CD1c-positive myeloid dendritic cell (primary cell): ENCODE measurements around the gene ATF6.

Experiments
- DNase-seq: peaks from one replicate; pipeline ENCODE4 v3.0.0-alpha.2; 2016; ENCODE audit errors: extremely low spot score

Gene ATF6

DNA sequence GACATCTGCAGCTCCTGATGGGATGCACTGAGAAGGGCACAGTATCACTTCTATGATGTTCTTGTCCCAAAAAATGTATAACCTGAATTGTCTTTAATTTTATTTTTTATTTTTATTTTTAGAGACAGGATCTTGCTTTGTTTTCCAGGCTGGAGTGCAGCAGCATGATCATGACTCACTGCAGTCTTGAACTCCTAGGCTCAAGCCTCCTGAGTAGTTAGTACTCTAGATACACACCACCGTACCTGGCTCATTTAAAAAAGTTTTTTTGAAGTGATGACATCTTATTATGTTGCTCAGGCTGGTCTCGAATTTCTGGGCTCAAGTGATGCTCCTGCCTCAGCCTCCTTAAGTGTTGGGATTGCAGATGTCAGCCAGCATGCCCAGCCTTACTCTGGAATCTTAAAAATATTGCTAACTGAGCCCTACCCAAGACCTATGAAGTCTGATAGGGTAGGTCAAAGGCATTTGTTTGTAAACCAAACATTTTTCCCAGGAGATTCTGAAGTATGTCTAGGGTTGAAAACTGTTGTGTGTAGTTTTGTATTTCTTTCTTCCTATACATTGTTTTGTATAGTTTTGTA is 68.9 kb downstream of the ATF6 start:
- no peak for DNase-seq

DNA sequence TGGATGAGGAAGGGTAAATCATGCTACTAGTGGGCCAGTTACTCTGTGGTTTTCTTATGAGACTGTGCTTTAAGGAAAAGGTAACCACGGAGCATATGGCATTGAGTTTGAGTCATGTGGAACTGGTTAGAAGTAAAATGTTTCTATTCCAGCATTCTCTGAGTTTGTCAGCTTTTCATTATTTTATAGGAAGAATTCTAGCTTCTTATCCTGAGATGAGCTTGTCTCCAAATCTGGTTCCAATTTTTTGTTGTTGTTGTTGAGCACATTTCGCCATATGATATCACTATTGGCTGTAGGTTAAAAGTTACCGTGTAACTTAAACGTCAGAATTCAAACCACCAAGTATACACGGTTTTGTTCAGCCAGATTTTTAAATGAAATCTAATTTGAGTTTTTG is 69.9 kb downstream of the ATF6 start:
- DNase-seq: no peak

DNA sequence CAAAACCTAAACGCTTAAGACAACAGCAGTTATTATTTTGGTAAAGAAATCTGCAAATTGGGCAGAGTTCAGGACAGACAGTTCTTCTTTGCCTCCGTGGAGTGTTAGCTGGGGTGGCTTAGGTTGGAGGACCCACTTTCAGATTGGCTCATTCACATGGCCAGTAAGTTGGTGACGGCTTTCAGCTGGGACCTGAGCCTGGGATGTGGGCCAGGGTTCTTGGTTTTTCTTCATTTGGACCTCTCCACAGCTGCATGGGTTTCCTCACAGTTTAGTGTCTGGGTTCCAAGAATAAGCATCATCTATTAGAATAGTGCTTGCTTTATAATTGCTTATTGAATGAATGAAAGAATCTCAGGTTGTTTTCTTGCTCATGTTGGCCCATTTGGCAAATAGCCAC is 72.2 kb downstream of the ATF6 start:
- no peak for DNase-seq

DNA sequence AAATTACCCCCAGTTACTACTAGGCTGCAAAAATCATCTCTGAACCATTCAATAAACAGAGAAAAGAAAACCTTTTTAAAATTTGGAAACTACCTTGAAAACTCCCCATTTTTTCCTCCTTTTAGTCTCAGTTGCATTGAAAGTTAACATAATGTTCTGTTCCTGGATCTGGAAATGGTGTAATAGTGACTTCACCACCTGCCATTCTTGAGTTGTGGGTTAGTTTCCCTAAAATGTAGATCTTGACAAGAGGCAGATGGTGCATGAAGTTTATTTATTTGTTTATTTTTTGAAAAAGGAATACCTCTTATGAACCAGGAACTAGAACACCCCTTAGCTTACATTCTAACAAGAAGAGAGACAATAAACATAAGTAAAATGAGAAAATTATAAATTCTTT is 72.8 kb downstream of the ATF6 start:
- DNase-seq: no peak

DNA sequence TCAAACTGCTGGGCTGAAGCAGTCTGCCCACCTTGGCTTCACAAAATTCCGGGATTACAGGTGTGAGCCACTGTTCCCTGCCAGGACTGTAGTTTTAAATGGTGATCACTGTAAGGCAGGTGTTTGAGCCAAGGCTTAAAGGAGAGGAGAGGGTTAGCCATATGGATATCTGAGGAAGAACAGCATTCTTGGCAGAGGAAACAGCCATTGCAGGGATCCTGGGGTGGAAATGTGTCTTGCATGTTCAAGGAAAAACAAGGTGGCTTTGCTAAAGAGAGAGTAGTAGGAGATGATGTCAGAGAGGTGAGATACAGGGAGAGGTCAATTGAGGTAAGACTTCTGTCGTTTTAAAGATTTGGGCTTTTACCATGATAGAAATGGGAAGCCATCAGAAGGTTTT is 73.5 kb downstream of the ATF6 start:
- DNase-seq: no peak

DNA sequence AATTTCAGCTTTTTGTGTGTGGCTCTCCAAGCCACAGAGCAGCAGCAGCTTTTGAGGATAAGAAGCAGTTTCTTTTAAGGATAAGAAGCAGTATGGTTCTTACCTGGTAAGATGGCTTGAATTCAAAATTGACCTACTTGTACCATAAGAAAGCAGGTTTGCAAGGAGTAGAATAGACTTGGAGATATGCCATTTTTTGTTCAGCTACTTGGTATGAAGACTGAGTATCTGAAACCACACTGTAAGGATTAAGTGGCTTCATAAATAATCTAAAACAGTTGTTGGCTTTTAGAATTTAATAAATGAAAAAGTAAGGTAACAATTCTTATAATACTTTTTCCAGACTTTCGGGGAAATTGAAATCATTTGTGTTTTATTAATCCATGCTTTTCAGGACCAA is 74.2 kb downstream of the ATF6 start:
- DNase-seq: no peak

DNA sequence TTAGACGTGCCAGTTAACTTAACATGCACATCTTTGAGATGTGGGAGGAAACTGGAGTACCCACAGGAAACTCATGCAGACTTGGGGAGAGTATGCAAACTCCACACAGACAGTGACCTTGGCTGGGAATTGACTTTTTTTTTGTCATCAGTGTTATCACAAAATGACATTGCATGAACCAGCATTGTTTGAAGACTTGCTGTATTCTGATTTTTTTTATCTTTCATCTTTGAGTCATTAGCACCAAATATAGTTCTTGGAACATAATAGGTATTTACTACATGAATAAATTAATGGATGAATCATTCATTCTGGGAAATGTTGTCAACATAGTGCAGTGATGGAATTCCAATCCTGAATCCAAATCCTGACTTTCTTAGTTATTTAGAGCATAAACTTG is 77.0 kb downstream of the ATF6 start:
- no peak for DNase-seq

DNA sequence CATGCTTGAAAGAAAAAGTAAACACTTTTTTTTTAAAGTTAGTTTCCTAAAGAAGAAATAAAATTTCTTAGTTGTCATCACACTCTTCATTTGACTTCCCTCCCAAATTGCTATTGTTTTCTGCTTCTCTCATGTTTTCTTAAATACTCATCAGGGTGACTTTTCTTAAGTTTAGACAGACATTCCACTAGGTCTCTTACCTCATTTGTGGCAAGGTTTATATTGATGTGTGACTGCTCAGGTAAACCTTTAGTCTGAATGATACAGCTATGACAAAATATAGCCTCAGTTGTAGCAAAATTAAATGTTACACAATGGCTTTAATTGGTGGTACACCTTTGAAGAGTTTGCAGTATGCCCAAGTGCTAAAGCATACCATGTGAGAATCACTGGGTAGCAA is 78.6 kb downstream of the ATF6 start:
- DNase-seq: no peak

DNA sequence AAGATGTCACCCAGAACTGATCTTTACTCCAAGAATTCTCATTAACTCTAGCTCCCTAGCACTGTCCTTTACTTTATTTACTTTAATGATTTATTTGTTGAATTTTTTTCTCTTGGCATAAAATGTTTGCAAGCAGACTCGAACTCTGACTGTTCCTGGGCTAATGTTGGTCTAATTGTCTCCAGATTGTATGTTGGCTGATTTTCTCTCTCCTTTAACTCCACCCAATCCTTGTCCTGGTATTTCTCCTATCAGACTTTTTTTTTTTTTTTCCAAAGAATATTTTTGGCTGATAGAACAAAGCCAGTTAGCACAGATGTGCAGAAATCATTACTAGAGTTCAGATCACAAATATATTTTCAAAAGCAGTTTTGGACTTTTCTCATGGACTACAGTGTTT is 82.6 kb downstream of the ATF6 start:
- no peak for DNase-seq

DNA sequence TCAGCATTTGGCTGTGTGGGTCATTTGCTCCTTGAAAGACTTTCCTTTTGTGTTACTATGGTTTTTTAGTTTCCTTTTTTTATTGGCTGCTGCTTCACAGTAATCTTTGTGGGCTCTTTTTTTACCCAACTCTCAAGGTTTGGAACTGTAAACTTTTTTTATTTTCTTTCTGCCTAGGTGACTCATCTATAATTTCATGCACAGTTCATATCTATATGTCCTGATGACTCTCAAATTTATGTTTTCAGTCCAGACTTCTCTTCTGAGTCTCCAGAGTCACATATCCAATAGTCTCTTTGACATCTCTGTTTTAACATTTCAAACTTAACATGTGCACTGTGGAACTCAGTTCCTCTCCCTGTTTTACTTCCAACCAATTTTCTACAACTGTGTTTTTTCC is 83.4 kb downstream of the ATF6 start:
- DNase-seq: no peak

DNA sequence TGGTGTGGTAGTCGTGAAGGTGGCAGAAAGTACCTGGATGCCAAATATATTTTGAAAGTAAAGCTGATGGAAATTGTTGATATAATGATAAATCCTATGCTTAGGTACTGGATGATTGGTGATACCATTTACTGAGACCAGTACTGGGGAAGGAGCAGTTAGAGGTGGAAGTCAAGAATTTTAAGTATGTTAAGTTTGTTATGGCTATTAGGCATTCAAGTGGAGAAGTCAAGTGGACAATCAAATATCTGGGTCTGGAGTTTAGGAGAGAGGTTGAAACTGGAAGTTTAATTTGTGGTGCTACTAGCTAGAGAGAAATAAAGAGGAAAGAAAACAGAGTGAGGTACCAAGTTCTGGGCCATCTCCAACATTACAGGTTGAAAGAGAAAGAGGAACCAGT is 89.1 kb downstream of the ATF6 start:
- DNase-seq: no peak

DNA sequence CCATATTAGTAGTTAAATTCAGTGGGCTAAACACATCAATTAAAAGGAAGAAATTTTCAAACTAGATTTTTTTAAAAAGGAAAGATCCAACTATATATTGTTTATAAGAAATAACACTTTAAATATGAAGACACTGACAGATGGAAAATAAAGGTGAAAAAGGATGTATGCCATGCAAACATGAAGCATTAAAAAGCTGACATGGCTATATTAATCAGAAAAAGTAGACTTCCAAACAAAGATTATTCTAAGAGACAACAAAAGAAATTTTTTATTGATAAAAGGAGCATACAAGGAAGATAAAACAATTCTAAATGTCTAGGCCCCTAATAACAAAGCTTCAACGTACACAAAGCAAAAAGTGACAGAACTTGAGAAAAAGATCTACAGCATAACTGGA is 92.2 kb downstream of the ATF6 start:
- DNase-seq: no peak

DNA sequence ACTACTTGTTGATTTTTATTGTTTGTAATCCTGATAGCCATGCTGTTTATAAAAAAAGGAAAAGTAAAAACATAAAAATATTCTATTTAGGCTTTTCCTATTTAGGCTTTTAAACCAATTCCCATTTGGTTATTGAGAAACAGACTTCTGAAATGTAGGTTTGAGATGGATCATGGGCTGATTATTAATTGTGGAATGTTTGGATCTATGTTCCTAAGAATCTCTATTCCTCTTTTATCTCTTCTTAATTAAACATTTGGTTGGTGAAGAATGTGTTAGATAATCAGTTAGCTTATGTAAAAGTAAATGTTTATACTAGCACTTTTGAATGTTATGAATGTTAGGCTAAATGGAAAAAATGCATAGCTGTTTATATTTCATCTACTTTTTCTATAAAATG is 97.4 kb downstream of the ATF6 start:
- DNase-seq: no peak

DNA sequence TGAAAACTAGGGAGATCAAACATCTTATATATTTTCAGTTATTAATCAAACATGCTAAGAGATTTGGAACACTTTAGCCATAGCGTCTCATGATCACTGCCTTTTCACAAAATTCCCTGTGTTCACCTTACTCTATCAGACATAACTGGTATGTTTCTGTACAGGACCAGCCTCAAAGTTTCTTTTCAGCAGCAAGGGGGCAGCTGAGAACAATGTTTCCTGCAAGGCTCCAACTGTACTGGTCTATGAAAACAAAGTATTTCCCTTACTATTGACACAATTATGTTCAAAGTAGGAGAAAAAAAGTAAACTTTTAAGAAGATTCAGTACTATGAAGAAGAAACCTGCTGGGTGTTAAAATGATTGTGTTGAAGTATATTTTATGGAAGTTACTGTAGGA is 98.5 kb downstream of the ATF6 start:
- DNase-seq: no peak

DNA sequence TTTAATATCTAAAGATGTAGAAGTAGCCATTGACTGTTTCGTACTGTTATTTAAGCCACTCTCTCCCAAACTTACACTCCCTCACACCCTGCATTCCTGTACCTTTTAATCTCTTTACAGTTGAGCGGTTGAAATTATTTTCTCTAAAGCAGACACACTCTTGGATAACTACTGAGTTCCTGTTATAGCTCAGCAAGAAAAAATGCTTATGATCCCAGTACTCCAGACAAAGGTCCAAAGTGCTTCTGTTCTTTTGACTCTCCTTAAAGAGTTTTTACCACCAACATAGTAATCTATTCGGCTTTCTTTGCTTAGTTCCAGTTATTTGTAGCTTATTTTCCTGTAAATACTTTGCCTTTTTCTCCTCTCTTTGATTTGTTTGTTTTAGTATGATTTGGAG is 100.1 kb downstream of the ATF6 start:
- DNase-seq: no peak

DNA sequence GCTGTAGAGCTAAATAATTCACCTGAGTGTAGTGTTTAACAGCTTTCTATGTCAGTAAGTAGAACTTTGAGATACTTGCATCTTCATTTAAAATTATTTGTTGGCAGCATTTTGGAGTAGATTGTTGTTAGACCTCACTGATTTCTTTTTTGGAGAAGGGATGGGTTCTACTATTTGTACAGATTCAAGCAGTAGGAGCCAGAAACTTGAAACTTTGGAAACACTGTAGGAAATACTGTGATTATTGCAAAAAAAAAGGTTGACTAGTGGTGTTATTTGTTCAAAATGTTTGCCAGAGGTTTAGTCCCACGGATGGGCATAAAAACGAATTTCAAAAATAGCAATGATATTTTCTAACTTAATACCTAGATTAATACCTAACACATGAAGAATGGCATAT is 102.7 kb downstream of the ATF6 start:
- DNase-seq: no peak

DNA sequence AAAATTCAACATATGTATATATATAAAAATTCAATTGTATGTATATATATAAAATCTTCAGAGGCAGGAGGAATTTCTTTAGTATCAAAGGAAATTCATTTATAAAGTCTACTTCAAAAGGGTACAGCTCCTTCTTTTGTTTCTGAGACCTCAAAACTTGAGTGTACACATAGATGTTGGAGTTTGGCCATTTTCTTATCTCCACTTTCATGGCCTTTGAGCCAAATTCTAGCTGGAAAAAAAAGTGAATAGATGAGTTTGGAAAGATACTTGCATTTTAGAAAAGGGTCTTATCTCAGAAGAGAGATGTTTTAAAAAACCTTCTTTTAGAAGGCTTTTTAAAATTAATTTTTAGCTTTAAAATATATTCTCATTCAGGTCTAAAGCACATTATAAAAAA is 103.2 kb downstream of the ATF6 start:
- DNase-seq: no peak

DNA sequence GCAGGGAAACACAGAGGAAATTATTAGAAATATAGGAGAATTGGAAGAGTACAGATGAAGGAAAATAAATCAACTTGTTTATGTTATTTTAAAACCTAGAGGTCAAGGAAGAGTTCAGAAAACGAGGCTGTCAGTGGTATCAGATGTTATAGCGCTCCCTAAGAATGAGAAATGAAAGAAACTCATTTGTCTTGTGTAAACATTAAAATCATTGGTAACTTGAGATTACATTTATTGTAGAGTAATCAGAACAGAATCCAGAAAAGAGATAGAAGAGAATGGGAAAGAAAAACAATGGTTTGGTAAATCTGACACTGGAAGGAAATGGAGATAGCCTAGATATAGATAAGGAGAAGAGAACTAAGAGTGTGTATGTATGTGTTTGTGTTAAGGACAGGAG is 106.4 kb downstream of the ATF6 start:
- no peak for DNase-seq

DNA sequence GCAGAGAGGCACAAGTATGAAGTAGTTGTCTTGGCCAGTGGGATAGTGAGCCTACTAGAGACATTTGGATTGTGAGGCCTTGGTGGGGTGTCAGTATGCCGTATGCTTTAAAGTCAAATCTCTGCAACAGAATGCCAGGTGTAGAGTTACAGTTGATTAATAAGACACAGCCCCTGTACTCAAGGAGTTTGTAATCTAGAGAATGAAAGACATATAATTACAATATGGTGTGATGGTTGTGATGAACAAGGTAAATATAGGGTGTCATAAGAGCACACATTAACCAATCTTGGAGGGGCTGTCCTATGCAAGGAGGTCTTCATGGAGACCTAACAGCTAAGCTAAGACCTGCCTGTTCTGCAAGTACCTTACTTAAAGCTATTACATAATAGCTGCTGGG is 113.1 kb downstream of the ATF6 start:
- no peak for DNase-seq

DNA sequence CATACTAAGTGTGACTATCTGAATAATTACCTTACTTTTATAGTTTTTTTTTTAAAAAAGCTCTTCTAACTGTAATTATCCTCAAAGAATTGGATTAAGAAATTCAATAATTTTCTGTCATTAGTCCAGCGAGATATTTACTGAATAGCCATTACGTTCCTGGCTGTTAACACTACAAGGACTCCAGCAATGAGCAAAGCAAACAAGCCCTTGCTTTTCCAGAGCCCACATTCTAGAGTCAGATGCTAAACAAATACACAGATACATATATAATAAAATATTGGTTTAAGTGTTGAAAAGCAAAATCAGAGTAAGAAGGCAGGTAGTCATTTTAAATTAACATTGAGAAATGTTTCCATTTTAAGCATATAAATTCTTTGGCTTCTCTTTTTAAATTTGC is 118.4 kb downstream of the ATF6 start:
- no peak for DNase-seq

DNA sequence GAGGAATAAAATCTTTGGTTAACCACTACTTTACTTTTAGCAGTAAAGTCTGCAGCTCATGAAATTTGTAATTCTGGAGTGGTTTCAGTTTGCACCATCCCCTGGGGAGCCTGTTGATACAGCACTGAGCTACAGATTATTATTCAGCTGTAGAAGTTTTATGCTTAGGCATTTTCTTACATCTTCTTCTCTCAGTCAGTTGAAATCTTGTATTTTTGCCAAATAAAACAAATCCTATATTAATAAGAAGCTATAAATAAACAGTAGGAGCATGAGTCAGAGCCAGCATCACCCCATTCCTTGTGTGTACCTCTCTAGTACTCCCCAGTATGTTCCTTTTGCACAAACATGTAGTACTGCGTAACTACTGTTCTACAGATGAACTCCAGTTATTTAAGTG is 118.9 kb downstream of the ATF6 start:
- DNase-seq: no peak

DNA sequence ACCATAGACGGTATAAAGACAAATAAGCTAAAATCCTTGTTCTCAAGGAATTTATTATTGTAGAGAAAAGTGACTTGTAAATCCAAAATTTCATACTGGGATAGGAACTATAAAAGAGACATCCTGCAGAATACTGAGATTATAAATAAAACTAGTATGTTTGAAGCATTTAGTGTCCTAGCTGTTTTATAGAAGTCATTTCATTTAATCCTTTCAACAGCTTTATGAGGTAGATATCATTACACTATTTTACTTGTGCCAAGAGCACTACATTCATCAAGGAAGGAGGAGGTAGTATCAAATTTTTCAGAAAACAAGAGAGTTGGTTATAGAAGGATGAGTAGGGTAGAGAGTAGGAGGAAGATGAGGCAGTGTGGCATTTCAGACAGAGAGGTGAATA is 119.6 kb downstream of the ATF6 start:
- DNase-seq: no peak

DNA sequence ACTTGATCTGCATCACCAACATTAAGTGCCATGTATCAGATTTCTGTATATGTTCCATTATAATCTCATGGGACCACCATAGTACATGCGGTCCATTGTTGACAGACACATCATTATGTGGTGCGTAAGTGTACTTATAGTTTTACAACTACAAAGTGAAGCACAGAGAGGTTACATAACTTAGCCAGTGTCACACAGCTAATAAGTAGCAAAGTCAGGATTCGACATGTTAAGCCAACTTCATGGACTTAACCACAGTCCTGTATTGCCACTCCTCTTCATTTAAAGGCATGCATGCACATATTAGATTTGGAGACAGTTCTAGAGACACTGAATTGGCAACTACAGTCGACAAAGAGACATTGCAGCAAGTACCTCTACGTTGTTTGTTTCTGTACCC is 120.5 kb downstream of the ATF6 start:
- no peak for DNase-seq

DNA sequence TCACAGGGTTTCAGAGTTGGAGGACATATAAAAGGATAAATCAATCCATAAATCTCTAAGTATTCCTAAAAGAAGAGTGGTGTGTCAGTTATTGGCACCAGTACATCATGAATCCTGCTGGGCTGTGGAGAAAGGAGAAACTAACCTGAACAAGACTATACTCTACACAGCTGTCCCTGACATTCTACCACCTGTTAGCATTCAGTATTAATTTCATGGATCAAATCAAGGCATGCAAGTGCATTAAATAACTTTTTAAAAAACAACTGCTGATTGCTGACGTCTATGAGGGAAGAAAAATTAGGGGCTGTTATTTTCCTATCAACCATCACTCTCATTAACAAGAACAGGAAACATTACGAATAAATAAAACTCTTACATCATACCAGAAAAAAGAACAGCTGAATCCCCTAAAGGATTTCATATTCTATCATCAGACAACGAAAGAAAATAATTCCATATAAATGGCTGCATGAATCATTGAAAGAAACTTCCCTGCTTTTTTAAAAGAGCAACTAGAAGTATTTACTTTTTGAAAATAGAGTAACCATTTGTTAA is 121.7 kb downstream of the ATF6 start:
- no peak for DNase-seq

DNA sequence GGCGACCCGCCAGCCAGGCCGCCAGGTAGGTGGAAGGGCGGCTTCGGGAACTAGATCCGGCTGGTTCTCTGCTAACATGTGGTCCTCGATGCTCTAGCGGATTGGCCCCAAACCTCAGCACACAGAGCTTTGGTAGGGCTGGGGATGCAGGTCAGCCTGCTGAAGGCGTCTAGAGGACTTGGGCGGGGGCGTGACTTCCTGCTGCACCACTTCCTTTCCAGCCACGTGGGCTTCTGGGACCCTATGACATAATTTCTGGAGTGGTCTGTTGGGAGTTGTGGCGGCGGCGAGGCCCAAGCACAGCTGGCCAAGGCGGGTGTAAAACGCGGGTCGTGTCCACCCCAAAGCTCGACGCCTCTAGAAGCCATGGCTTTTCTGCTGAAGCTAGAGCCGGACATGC is 124.5 kb downstream of the ATF6 start:
- DNase-seq: no peak
